GM20000 (cell line): ENCODE measurements around the gene ZNF70.

ENCODE experiments used
- DNase-seq: peaks from one replicate; pipeline ENCODE4 v3.0.0; 2012; ENCODE audit warnings: low spot score
- CTCF ChIP-seq: IDR thresholded peaks from 2 replicates; pipeline ENCODE4 v1.5.1; 2012; ENCODE audit warnings: mild to moderate bottlenecking, control low read depth; ENCODE audit errors: extremely low read depth, missing control alignments

The ZNF70 gene

GRCh38 chr22:23789121-23789520 lies 38.2 kb upstream of the ZNF70 start:
- TF ChIP-seq CTCF, result no peak
- DNase-seq, result peak; percentile 1

DNA sequence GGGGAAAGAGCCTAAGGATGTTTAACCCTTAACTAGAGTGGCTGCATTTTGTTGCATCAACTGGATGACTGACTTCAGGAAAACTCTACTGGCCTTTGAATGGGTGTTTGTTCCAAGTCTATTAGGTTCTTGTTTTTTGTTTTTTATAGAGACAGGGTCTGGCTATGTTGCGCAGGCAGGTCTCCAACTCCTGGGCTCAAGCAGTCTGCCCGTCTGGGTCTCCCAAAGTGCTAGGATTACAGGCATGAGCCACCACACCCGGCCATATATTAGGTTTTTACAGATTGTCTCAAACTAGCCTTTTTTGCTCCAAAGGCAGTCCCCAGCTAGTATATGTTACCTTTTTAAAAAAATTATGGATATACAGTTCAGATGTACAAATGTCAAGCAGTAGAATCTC lies 37.0 kb upstream of the ZNF70 start:
- DNase-seq, result no peak

DNA sequence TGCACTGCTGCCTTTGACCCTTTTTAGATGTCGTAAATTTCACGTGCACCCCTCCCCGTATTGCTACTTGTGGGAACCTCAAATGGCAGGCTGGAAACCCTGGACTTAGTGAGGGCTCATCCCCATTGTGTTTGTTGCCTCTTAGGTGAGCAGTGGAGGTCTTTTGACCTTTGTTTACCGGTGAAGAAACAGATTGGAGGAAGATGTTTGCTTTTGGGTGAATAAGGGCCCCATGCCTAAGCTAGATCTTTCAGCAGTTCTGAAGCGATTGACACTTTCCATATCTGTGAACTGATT lies 36.6 kb upstream of the ZNF70 start:
- DNase-seq, result no peak
- TF ChIP-seq CTCF, result no peak

More for the DNA sequence above, 37.0 kb upstream of the ZNF70 start:
- no peak for TF ChIP-seq CTCF

- TF ChIP-seq CTCF, result no peak
- peak; percentile 96 for DNase-seq
Measured at GRCh38 chr22:23786752-23787599, 36.1 kb upstream of the ZNF70 start, which contains the start of gene SMARCB1. Gene SMARCB1, plus strand, starts transcription at chr22:23786966. Its CDS starts 204 bp downstream, at chr22:23787170.

- TF ChIP-seq CTCF, result no peak
- no peak for DNase-seq
Measured at GRCh38 chr22:23786261-23786710, 35.4 kb upstream of the ZNF70 start.

DNA sequence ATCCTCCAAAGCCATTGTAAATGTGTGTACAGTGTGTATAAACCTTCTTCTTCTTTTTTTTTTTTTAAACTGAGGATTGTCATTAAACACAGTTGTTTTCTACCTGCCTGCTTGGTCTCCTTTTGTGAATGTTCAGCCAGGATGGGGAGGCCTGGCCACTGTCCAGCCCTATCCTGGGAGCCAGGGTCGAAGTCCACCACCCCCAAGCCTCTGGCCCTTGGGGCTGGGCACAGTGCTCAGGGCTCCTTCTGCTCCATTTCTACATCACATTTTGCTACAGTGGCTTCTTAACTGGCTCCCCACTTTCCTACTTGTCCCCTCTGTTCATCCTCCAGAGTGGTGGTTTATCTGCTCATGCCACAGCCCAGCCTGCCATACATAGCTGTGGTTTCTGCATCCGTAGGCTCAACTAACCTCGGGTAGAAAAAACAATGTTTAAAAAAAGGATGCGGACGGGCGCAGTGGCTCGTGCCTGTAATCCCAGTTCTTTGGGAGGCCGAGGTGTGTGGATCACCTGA lies 33.4 kb upstream of the ZNF70 start:
- no peak for DNase-seq

More for the DNA sequence above, 33.4 kb upstream of the ZNF70 start:
- no peak for TF ChIP-seq CTCF
